HEK293 (cell line): ENCODE measurements around the gene STPG3.

Source experiments
- GLI4 ChIP-seq: fragments of 450-650 bp; formaldehyde crosslinking; IDR thresholded peaks from 2 replicates; pipeline ENCODE4 v1.5.1; 2016; ENCODE audit warnings: missing biosample characterization, missing genetic modification characterization
- GLIS2 ChIP-seq: fragments of 450-650 bp; formaldehyde crosslinking; IDR thresholded peaks from 2 replicates; pipeline ENCODE4 v1.5.1; 2016; ENCODE audit warnings: missing biosample characterization, missing genetic modification characterization
- HOXA7 ChIP-seq: sonication (generic); formaldehyde crosslinking; IDR thresholded peaks from 2 replicates; pipeline ENCODE4 v1.8.1; 2022; ENCODE audit warnings: missing genetic modification reagents, borderline replicate concordance
- KLF8 ChIP-seq: fragments of 450-650 bp; formaldehyde crosslinking; IDR thresholded peaks from 2 replicates; pipeline ENCODE4 v1.5.1; 2016; ENCODE audit warnings: missing biosample characterization, missing genetic modification characterization
- SP3 ChIP-seq: fragments of 450-650 bp; formaldehyde crosslinking; IDR thresholded peaks from 2 replicates; pipeline ENCODE4 v1.5.1; 2016; ENCODE audit warnings: missing biosample characterization, missing genetic modification characterization
- YY1 ChIP-seq: fragments of 450-650 bp; formaldehyde crosslinking; IDR thresholded peaks from 2 replicates; pipeline ENCODE4 v1.5.1; 2018; ENCODE audit warnings: missing biosample characterization, missing genetic modification characterization
- YY2 ChIP-seq: fragments of 450-650 bp; formaldehyde crosslinking; IDR thresholded peaks from 2 replicates; pipeline ENCODE4 v1.5.1; 2016; ENCODE audit warnings: missing biosample characterization, missing genetic modification characterization
- ZBTB20 ChIP-seq: fragments of 450-650 bp; formaldehyde crosslinking; IDR thresholded peaks from 2 replicates; pipeline ENCODE4 v1.5.1; 2016; ENCODE audit warnings: missing biosample characterization, missing genetic modification characterization
- ZBTB7A ChIP-seq: fragments of 450-650 bp; formaldehyde crosslinking; IDR thresholded peaks from 2 replicates; pipeline ENCODE4 v1.5.1; 2016; ENCODE audit warnings: low read depth, missing biosample characterization, missing genetic modification characterization
- ZNF133 ChIP-seq: fragments of 450-650 bp; formaldehyde crosslinking; IDR thresholded peaks from 2 replicates; pipeline ENCODE4 v1.5.1; 2016; ENCODE audit warnings: missing biosample characterization, missing genetic modification characterization
- ZNF155 ChIP-seq: fragments of 450-650 bp; formaldehyde crosslinking; IDR thresholded peaks from 2 replicates; pipeline ENCODE4 v1.5.1; 2016; ENCODE audit warnings: missing biosample characterization, missing genetic modification characterization
- ZNF2 ChIP-seq: fragments of 450-650 bp; formaldehyde crosslinking; IDR thresholded peaks from 2 replicates; pipeline ENCODE4 v1.5.1; 2016; ENCODE audit warnings: missing biosample characterization, missing genetic modification characterization
- ZNF223 ChIP-seq: fragments of 450-650 bp; formaldehyde crosslinking; IDR thresholded peaks from 2 replicates; pipeline ENCODE4 v1.5.1; 2016; ENCODE audit warnings: missing biosample characterization, missing genetic modification characterization
- ZNF266 ChIP-seq: fragments of 450-650 bp; formaldehyde crosslinking; IDR thresholded peaks from 2 replicates; pipeline ENCODE4 v1.5.1; 2016; ENCODE audit warnings: missing biosample characterization, missing genetic modification characterization, low read depth
- ZNF37A ChIP-seq: fragments of 450-650 bp; IDR thresholded peaks from 2 replicates; pipeline ENCODE4 v1.5.1; 2018; ENCODE audit warnings: missing biosample characterization, missing genetic modification characterization
- ZNF423 ChIP-seq: fragments of 450-650 bp; formaldehyde crosslinking; IDR thresholded peaks from 2 replicates; pipeline ENCODE4 v1.5.1; 2016; ENCODE audit warnings: missing biosample characterization, missing genetic modification characterization
- ZNF501 ChIP-seq: fragments of 450-650 bp; formaldehyde crosslinking; IDR thresholded peaks from 2 replicates; pipeline ENCODE4 v1.5.1; 2016; ENCODE audit warnings: missing biosample characterization, missing genetic modification characterization
- ZNF530 ChIP-seq: fragments of 450-650 bp; formaldehyde crosslinking; IDR thresholded peaks from 2 replicates; pipeline ENCODE4 v1.5.1; 2016; ENCODE audit warnings: low read depth, missing biosample characterization, missing genetic modification characterization
- ZNF626 ChIP-seq: fragments of 450-650 bp; sonication (Bioruptor Pico); formaldehyde crosslinking; IDR thresholded peaks from 2 replicates; pipeline ENCODE4 v1.5.1; 2018; ENCODE audit warnings: missing biosample characterization, missing genetic modification characterization, inconsistent platforms
- ZNF707 ChIP-seq: fragments of 450-650 bp; formaldehyde crosslinking; IDR thresholded peaks from 2 replicates; pipeline ENCODE4 v1.5.1; 2016; ENCODE audit warnings: missing biosample characterization, missing genetic modification characterization
- ZNF76 ChIP-seq: fragments of 450-650 bp; formaldehyde crosslinking; IDR thresholded peaks from 2 replicates; pipeline ENCODE4; 2016; ENCODE audit warnings: low read depth, missing biosample characterization, missing genetic modification characterization, borderline replicate concordance
- TF ChIP-seq, protein P1 (sequence below): fragments of 450-650 bp; formaldehyde crosslinking; IDR thresholded peaks from 2 replicates; pipeline ENCODE4 v1.5.1; 2016; ENCODE audit warnings: missing biosample characterization, missing genetic modification characterization, low read depth
- TF ChIP-seq, protein P2 (sequence below): fragments of 450-650 bp; formaldehyde crosslinking; IDR thresholded peaks from 2 replicates; pipeline ENCODE4 v1.5.1; 2016; ENCODE audit warnings: missing biosample characterization, missing genetic modification characterization
- TF ChIP-seq, protein P3 (sequence below): fragments of 450-650 bp; formaldehyde crosslinking; IDR thresholded peaks from 2 replicates; pipeline ENCODE4 v1.5.1; 2016; ENCODE audit warnings: missing biosample characterization, missing genetic modification characterization
- TF ChIP-seq, protein P4 (sequence below): fragments of 450-650 bp; formaldehyde crosslinking; IDR thresholded peaks from 2 replicates; pipeline ENCODE4 v1.5.1; 2016; ENCODE audit warnings: missing biosample characterization, missing genetic modification characterization
- TF ChIP-seq, protein P5 (sequence below): fragments of 450-650 bp; formaldehyde crosslinking; IDR thresholded peaks from 2 replicates; pipeline ENCODE4 v1.5.1; 2016; ENCODE audit warnings: missing biosample characterization, missing genetic modification characterization
- TF ChIP-seq, protein P6 (sequence below): IDR thresholded peaks from 2 replicates; pipeline ENCODE4 v1.6.1; 2011; ENCODE audit warnings: mild to moderate bottlenecking, low read depth, low read length, borderline replicate concordance
- TF ChIP-seq, protein P7 (sequence below): fragments of 450-650 bp; formaldehyde crosslinking; optimal IDR thresholded peaks from 2 replicates; pipeline ENCODE3; 2016; ENCODE audit warnings: missing biosample characterization, mild to moderate bottlenecking, missing genetic modification characterization
- TF ChIP-seq, protein P8 (sequence below): fragments of 450-650 bp; formaldehyde crosslinking; IDR thresholded peaks from 2 replicates; pipeline ENCODE4 v1.5.1; 2016; ENCODE audit warnings: missing biosample characterization, missing genetic modification characterization

Gene STPG3

DNA sequence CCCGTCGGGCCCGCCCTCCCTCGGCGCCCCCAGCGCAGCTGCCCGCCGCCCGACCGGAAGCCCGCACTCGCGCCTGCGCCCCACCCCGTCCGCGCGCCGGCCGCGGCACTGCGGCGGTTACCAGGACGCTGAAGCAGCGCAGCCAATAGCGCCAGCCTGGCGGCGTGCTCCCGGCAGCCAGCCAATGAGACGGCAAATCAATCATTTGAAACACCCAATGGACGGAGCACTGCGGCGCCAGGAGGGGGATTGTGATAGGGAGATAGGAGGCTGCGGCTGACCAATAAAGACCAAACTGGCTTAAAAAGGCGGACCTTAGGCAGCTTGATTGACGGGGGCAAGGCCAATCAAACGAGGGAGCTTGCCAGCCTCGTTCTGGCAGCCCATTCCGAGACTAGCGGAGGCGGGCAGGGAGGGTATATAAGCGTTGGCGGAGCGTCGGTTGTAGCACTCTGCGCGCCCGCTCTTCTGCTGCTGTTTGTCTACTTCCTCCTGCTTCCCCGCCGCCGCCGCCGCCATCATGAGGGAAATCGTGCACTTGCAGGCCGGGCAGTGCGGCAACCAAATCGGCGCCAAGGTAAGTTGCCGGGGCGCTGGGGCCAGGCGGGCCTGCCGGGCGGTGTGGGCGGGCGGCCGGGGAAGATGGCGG lies 10.1 kb upstream of the STPG3 start, which contains the start of gene TUBB4B (continued):
- TF ChIP-seq, protein P1, sequence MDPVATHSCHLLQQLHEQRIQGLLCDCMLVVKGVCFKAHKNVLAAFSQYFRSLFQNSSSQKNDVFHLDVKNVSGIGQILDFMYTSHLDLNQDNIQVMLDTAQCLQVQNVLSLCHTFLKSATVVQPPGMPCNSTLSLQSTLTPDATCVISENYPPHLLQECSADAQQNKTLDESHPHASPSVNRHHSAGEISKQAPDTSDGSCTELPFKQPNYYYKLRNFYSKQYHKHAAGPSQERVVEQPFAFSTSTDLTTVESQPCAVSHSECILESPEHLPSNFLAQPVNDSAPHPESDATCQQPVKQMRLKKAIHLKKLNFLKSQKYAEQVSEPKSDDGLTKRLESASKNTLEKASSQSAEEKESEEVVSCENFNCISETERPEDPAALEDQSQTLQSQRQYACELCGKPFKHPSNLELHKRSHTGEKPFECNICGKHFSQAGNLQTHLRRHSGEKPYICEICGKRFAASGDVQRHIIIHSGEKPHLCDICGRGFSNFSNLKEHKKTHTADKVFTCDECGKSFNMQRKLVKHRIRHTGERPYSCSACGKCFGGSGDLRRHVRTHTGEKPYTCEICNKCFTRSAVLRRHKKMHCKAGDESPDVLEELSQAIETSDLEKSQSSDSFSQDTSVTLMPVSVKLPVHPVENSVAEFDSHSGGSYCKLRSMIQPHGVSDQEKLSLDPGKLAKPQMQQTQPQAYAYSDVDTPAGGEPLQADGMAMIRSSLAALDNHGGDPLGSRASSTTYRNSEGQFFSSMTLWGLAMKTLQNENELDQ (tag by site-specific recombination), result no peak
- no peak for TF ChIP-seq HOXA7 (CRISPR knock-in tag)
- TF ChIP-seq, protein P2, sequence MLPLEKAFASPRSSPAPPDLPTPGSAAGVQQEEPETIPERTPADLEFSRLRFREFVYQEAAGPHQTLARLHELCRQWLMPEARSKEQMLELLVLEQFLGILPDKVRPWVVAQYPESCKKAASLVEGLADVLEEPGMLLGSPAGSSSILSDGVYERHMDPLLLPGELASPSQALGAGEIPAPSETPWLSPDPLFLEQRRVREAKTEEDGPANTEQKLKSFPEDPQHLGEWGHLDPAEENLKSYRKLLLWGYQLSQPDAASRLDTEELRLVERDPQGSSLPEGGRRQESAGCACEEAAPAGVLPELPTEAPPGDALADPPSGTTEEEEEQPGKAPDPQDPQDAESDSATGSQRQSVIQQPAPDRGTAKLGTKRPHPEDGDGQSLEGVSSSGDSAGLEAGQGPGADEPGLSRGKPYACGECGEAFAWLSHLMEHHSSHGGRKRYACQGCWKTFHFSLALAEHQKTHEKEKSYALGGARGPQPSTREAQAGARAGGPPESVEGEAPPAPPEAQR (tag by site-specific recombination), result 0 out of 2 replicates have a peak, but pooled peaks have one; percentile 23
- TF ChIP-seq ZNF626 (tag by site-specific recombination), result no peak
- TF ChIP-seq ZNF266 (tag by site-specific recombination), result no peak
- 0 out of 2 replicates have a peak, but pooled peaks have one; percentile 15 for TF ChIP-seq ZNF501 (tag by site-specific recombination)
- peak; percentile 34; the same call in 1 of the 2 replicates for TF ChIP-seq ZNF76 (tag by site-specific recombination)
- TF ChIP-seq ZNF155, result no peak
- TF ChIP-seq ZNF133 (tag by site-specific recombination), result no peak
- no peak for TF ChIP-seq ZNF37A
- TF ChIP-seq, protein P3, sequence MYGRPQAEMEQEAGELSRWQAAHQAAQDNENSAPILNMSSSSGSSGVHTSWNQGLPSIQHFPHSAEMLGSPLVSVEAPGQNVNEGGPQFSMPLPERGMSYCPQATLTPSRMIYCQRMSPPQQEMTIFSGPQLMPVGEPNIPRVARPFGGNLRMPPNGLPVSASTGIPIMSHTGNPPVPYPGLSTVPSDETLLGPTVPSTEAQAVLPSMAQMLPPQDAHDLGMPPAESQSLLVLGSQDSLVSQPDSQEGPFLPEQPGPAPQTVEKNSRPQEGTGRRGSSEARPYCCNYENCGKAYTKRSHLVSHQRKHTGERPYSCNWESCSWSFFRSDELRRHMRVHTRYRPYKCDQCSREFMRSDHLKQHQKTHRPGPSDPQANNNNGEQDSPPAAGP (tag by site-specific recombination), result peak; percentile 87
- TF ChIP-seq ZNF707, result no peak
- peak; percentile 82; the same call in 1 of the 2 replicates for TF ChIP-seq SP3
- TF ChIP-seq, protein P4, sequence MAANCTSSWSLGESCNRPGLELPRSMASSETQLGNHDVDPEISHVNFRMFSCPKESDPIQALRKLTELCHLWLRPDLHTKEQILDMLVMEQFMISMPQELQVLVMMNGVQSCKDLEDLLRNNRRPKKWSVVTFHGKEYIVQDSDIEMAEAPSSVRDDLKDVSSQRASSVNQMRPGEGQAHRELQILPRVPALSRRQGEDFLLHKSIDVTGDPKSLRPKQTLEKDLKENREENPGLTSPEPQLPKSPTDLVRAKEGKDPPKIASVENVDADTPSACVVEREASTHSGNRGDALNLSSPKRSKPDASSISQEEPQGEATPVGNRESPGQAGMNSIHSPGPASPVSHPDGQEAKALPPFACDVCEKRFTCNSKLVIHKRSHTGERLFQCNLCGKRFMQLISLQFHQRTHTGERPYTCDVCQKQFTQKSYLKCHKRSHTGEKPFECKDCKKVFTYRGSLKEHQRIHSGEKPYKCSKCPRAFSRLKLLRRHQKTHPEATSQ (tag by site-specific recombination), result no peak
- TF ChIP-seq GLI4, result peak; percentile 55; the same call in 1 of the 2 replicates
- peak; percentile 83 for TF ChIP-seq KLF8
- TF ChIP-seq, protein P5, sequence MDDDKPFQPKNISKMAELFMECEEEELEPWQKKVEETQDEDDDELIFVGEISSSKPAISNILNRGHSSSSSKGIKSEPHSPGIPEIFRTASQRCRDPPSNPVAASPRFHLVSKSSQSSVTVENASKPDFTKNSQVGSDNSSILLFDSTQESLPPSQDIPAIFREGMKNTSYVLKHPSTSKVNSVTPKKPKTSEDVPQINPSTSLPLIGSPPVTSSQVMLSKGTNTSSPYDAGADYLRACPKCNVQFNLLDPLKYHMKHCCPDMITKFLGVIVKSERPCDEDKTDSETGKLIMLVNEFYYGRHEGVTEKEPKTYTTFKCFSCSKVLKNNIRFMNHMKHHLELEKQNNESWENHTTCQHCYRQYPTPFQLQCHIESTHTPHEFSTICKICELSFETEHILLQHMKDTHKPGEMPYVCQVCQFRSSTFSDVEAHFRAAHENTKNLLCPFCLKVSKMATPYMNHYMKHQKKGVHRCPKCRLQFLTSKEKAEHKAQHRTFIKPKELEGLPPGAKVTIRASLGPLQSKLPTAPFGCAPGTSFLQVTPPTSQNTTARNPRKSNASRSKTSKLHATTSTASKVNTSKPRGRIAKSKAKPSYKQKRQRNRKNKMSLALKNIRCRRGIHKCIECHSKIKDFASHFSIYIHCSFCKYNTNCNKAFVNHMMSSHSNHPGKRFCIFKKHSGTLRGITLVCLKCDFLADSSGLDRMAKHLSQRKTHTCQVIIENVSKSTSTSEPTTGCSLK, result no peak
- TF ChIP-seq YY2 (tag by site-specific recombination), result peak; percentile 94
- TF ChIP-seq, protein P6, sequence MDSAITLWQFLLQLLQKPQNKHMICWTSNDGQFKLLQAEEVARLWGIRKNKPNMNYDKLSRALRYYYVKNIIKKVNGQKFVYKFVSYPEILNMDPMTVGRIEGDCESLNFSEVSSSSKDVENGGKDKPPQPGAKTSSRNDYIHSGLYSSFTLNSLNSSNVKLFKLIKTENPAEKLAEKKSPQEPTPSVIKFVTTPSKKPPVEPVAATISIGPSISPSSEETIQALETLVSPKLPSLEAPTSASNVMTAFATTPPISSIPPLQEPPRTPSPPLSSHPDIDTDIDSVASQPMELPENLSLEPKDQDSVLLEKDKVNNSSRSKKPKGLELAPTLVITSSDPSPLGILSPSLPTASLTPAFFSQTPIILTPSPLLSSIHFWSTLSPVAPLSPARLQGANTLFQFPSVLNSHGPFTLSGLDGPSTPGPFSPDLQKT, result peak; percentile 65; the same call in 1 of the 2 replicates
- peak; percentile 36; the same call in 1 of the 2 replicates for TF ChIP-seq ZBTB7A (tag by site-specific recombination)
- peak; percentile 90 for TF ChIP-seq YY1 (tag by site-specific recombination)
- no peak for TF ChIP-seq ZNF423 (tag by site-specific recombination)
- TF ChIP-seq ZNF530 (tag by site-specific recombination), result no peak
- TF ChIP-seq ZBTB20 (tag by site-specific recombination), result no peak
- TF ChIP-seq, protein P7, sequence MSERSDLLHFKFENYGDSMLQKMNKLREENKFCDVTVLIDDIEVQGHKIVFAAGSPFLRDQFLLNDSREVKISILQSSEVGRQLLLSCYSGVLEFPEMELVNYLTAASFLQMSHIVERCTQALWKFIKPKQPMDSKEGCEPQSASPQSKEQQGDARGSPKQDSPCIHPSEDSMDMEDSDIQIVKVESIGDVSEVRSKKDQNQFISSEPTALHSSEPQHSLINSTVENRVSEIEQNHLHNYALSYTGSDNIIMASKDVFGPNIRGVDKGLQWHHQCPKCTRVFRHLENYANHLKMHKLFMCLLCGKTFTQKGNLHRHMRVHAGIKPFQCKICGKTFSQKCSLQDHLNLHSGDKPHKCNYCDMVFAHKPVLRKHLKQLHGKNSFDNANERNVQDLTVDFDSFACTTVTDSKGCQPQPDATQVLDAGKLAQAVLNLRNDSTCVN (tag by site-specific recombination), result peak; percentile 23
- TF ChIP-seq, protein P8, sequence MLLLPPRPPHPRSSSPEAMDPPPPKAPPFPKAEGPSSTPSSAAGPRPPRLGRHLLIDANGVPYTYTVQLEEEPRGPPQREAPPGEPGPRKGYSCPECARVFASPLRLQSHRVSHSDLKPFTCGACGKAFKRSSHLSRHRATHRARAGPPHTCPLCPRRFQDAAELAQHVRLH, result no peak
- TF ChIP-seq GLIS2 (tag by site-specific recombination), result no peak
- TF ChIP-seq ZNF2 (tag by site-specific recombination), result peak; percentile 64; the same call in 1 of the 2 replicates
- TF ChIP-seq ZNF223 (tag by site-specific recombination), result no peak
